PC-3 (cell line): ENCODE data around the gene GLRX5. TPM values are rescaled to one million over a fixed set of nuclear protein-coding genes. Genes with fewer than 3 reads are reported as not detected.

Experiments
- ATAC-seq: fragments of 200-7000 bp; cut with Tn5 transposase; 2 replicates; pipeline ENCODE4 v1.9.1; 2020; ENCODE audit warnings: mild to moderate bottlenecking, moderate library complexity
- BruUV-seq: library from RNA; stranded (reverse); fragments of 400-500 nt; replicated peaks from 2 replicates; lab custom pipeline; 2021; lab: Mats Ljungman, UMichigan
- CTCF ChIA-PET: fragments of 300-600 bp; sonication (Branson Sonifier 250); formaldehyde crosslinking; loops from one replicate; lab custom pipeline; 2022; ENCODE audit warnings: antibody characterized with exemption; lab: Charles Lee
- POLR2A ChIA-PET: fragments of 300-600 bp; sonication (Branson Sonifier 250); formaldehyde crosslinking; loops from one replicate; lab custom pipeline; 2022; ENCODE audit warnings: antibody characterized with exemption; ENCODE audit not compliant: unreplicated experiment; lab: Charles Lee
- DNase-seq: peaks from one replicate; pipeline ENCODE4 v3.0.0-alpha.2; 2015
- H2AFZ ChIP-seq: fragments of 300-600 bp; sonication (generic); 2 replicates; pipeline ENCODE4 v1.6.0; 2016; ENCODE audit warnings: antibody characterized with exemption, low read length
- H3F3A ChIP-seq: fragments of 300-600 bp; sonication (generic); one replicate; pipeline ENCODE4 v1.6.0; 2017; ENCODE audit warnings: antibody characterized with exemption, low read length, control low read depth, mild to moderate bottlenecking; ENCODE audit not compliant: unreplicated experiment
- H3K27ac ChIP-seq: fragments of 300-600 bp; sonication (generic); 2 replicates; pipeline ENCODE4 v1.5.1; 2016; ENCODE audit warnings: mild to moderate bottlenecking, low read length
- H3K27me3 ChIP-seq: fragments of 300-600 bp; sonication (generic); 2 replicates; pipeline ENCODE4 v1.6.1; 2016; ENCODE audit warnings: low read length, mixed read lengths
- H3K36me3 ChIP-seq: fragments of 300-600 bp; sonication (generic); 2 replicates; pipeline ENCODE4 v1.6.1; 2016; ENCODE audit warnings: low read depth, mixed run types, low read length, mixed read lengths
- H3K4me1 ChIP-seq: fragments of 300-600 bp; sonication (generic); 2 replicates; pipeline ENCODE4 v1.5.1; 2016; ENCODE audit warnings: low read length; ENCODE audit not compliant: insufficient read depth
- H3K4me2 ChIP-seq: fragments of 300-600 bp; sonication (generic); 2 replicates; pipeline ENCODE4 v1.6.0; 2016; ENCODE audit warnings: low read length
- H3K4me3 ChIP-seq: fragments of 300-600 bp; sonication (generic); 2 replicates; pipeline ENCODE4 v1.5.1; 2016; ENCODE audit warnings: mild to moderate bottlenecking, low read length, mixed read lengths
- H3K79me2 ChIP-seq: fragments of 300-600 bp; sonication (generic); 2 replicates; pipeline ENCODE4 v1.6.1; 2017; ENCODE audit warnings: low read length, mixed read lengths
- H3K9ac ChIP-seq: fragments of 300-600 bp; sonication (generic); 2 replicates; pipeline ENCODE4 v1.6.0; 2016; ENCODE audit warnings: mild to moderate bottlenecking, low read length
- H3K9me2 ChIP-seq: fragments of 300-600 bp; sonication (generic); replicated peaks from 2 replicates; pipeline ENCODE4 v1.6.1; 2016; ENCODE audit warnings: mixed run types, low read length, mixed read lengths
- H3K9me3 ChIP-seq: fragments of 300-600 bp; sonication (generic); 2 replicates; pipeline ENCODE4 v1.6.1; 2016; ENCODE audit warnings: low read length, mixed read lengths
- H4K20me1 ChIP-seq: fragments of 300-600 bp; sonication (generic); 2 replicates; pipeline ENCODE4 v1.6.1; 2016; ENCODE audit warnings: low read length, mixed read lengths
- EZH2 ChIP-seq: fragments of 300-600 bp; sonication (generic); IDR thresholded peaks from one replicate; pipeline ENCODE4 v1.6.1; 2017; ENCODE audit warnings: antibody characterized with exemption, mild to moderate bottlenecking, low read length; ENCODE audit not compliant: unreplicated experiment
- EZH2phosphoT487 ChIP-seq: fragments of 300-600 bp; sonication (generic); IDR thresholded peaks from 2 replicates; pipeline ENCODE4 v1.6.1; 2018; ENCODE audit warnings: mild to moderate bottlenecking, antibody characterized with exemption, low read length, borderline replicate concordance
- intact Hi-C: fragments of 100-400 bp; cut with micrococcal nuclease; formaldehyde crosslinking; loops from 2 replicates; pipeline ENCODE4 v1.9.0; 2023
- total RNA-seq: library from RNA; depleted of rRNA; stranded (reverse); fragments of >200 nt; gene quantifications from 2 replicates; pipeline ENCODE4 v1.2.3, GENCODE V29; 2014
- TF ChIP-seq, protein P1 (sequence below): fragments of 300-600 bp; sonication (generic); conservative IDR thresholded peaks from 2 replicates; pipeline ENCODE4 v1.5.1; 2017; ENCODE audit warnings: antibody characterized with exemption, low read depth, mild to moderate bottlenecking, low read length

Gene GLRX5
- total RNA-seq, 1 experiment from 2014 or later: 60.0 TPM

DNA sequence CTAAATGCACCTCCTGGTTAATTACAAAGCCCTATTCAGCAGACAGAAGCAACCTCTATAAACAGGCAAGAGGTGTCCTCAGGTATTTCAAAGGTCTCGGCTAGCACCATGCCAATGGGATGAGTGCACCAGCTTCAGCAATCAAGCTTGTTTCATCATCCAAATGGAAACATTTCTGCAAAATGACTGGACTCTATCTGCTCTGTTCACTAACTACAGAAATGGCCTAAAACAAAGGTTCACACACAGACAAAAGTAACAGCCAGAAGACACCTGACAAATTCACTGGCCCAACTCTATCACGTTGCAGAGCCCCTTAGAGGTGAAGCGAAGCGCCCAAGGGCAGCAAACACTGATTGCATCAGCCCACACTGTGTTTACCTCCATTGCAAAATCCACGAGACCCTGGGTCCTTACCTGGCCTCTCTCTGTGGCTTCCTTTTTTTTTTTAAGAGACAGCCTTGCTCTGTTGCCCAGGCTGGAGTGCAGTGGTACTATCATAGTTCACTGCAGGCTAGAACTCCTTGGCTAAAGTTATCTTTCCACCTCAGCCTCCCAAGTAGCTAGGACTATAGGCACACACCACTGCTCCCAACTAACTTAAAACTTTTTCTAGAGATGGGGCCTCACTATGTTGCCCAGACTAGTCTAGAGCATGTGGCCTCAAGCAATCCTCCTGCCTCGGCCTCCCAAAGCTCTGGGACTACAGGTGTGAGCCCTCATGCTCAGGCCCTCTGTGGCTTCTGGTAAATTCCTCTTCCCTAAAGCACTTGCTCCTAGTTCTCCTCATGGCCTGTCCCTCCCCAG lies 9.9 kb upstream of the GLRX5 start:
- intact Hi-C loops: no loop called here
- ATAC-seq: no peak

DNA sequence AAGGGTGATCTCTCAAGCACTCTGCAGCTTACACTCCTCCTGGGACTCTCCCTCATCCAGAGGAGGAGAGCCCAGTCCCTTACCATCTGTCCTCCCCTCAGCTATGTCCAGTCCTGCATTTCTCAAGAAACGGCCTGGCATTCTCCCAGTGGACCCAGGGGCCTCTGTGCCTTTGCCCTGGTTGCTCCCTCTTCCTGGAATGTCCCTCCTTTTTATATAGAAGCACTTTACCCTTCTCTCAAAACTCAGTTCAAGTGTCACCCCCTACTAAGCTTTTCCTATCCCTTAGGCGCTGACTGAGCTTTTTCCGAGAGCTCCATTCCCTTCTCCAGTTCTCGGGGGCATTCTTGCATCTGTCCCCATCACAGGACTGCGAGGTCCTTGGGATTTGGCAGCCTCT lies 8.9 kb upstream of the GLRX5 start:
- no peak overlapping the region for H3K4me2 ChIP-seq
- H4K20me1 ChIP-seq: peaks cover 12% of the 10 kb centered on the region
- ATAC-seq (no peak), DNase-seq (no peak)
- H3K27me3 ChIP-seq: no peaks in the 10 kb centered on the region
- CTCF ChIA-PET: interaction anchor here (0.6 kb wide), 1 partner anchor 249 kb away, joined by 3 read pairs; no protein-coding TSS in a partner anchor
- H3F3A ChIP-seq: no peaks in the 10 kb centered on the region
- TF ChIP-seq, protein P1, sequence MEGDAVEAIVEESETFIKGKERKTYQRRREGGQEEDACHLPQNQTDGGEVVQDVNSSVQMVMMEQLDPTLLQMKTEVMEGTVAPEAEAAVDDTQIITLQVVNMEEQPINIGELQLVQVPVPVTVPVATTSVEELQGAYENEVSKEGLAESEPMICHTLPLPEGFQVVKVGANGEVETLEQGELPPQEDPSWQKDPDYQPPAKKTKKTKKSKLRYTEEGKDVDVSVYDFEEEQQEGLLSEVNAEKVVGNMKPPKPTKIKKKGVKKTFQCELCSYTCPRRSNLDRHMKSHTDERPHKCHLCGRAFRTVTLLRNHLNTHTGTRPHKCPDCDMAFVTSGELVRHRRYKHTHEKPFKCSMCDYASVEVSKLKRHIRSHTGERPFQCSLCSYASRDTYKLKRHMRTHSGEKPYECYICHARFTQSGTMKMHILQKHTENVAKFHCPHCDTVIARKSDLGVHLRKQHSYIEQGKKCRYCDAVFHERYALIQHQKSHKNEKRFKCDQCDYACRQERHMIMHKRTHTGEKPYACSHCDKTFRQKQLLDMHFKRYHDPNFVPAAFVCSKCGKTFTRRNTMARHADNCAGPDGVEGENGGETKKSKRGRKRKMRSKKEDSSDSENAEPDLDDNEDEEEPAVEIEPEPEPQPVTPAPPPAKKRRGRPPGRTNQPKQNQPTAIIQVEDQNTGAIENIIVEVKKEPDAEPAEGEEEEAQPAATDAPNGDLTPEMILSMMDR: no peak
- TF ChIP-seq EZH2phosphoT487: no peak
- no peak for TF ChIP-seq EZH2
- no peak overlapping the region for H2AFZ ChIP-seq
- no peaks in the 10 kb centered on the region for H3K9me2 ChIP-seq
- no peaks in the 10 kb centered on the region; the same call in 1 of the 2 replicates for H3K36me3 ChIP-seq
- no peak overlapping the region for H3K4me3 ChIP-seq
- H3K9me3 ChIP-seq: no peaks in the 10 kb centered on the region
- H3K27ac ChIP-seq: no peak overlapping the region
- BruUV-seq: no TSS peak
- H3K79me2 ChIP-seq: peaks cover 24% of the 10 kb centered on the region
- POLR2A ChIA-PET: no interaction called here
- H3K4me1 ChIP-seq: peaks cover 30% of the 10 kb centered on the region
- intact Hi-C loops: no loop called here
- no peak overlapping the region for H3K9ac ChIP-seq

More for the DNA sequence above, 9.9 kb upstream of the GLRX5 start:
- Histone ChIP-seq H3K4me1 (peaks cover 26% of the 10 kb centered on the region), H3K4me2 (no peak overlapping the region), H2AFZ (no peak overlapping the region), H3K9ac (no peak overlapping the region), H3K36me3 (no peaks in the 10 kb centered on the region; the same call in 1 of the 2 replicates), H3K79me2 (peaks cover 13% of the 10 kb centered on the region), H3K27me3 (no peaks in the 10 kb centered on the region), H3K9me3 (no peaks in the 10 kb centered on the region), H3K27ac (no peak overlapping the region), H4K20me1 (peaks cover under 1% of the 10 kb centered on the region; the same call in 1 of the 2 replicates), H3K4me3 (no peak overlapping the region), H3K9me2 (no peaks in the 10 kb centered on the region), H3F3A (no peaks in the 10 kb centered on the region)
- TF ChIP-seq EZH2: no peak
- TF ChIP-seq EZH2phosphoT487: no peak
- TF ChIP-seq, protein P1: no peak
- no TSS peak for BruUV-seq
- peak; percentile 44 for DNase-seq
- ChIA-PET POLR2A (no interaction called here), CTCF (no interaction called here)
